Breast epithelium (tissue), 3 donors: ENCODE measurements around the gene NRP1.

Source experiments
- POLR2AphosphoS5 ChIP-seq, 3 donors: sonication (generic); formaldehyde crosslinking; IDR thresholded peaks; one replicate each; pipeline ENCODE4 v1.6.1; 2017; ENCODE audit warnings: antibody characterized with exemption in 3 of 3
- TF ChIP-seq, protein P1 (sequence below), 3 donors: fragments of 450-650 bp; IDR thresholded peaks; one replicate each; pipeline ENCODE4 v1.5.1; 2016 to 2017; ENCODE audit warnings: antibody characterized with exemption in 3 of 3, mild to moderate bottlenecking in 3 of 3, moderate library complexity in 3 of 3

DNA sequence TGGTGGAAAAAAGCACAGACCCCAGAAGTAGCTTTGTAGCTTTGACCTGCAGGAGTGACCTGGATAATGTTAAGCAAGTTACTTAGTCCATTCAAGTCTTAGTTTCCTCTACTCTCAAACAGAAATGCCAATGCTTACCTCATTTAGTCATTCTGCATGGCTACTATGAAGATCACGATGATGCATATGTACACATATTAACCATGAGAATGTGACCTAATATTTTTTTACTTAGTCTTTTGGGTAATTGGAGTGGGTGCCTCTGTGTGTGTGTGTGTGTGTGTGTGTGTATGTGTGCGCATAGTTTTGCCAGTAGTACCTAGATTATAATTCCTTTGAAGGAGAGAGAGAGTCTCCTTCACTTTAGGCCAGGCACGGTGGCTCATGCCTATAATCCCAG, 95.8 kb downstream of the NRP1 start:
- TF ChIP-seq, protein P1, sequence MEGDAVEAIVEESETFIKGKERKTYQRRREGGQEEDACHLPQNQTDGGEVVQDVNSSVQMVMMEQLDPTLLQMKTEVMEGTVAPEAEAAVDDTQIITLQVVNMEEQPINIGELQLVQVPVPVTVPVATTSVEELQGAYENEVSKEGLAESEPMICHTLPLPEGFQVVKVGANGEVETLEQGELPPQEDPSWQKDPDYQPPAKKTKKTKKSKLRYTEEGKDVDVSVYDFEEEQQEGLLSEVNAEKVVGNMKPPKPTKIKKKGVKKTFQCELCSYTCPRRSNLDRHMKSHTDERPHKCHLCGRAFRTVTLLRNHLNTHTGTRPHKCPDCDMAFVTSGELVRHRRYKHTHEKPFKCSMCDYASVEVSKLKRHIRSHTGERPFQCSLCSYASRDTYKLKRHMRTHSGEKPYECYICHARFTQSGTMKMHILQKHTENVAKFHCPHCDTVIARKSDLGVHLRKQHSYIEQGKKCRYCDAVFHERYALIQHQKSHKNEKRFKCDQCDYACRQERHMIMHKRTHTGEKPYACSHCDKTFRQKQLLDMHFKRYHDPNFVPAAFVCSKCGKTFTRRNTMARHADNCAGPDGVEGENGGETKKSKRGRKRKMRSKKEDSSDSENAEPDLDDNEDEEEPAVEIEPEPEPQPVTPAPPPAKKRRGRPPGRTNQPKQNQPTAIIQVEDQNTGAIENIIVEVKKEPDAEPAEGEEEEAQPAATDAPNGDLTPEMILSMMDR (IDR thresholded peaks at IDR 0.05): no peak
- no peak for TF ChIP-seq POLR2AphosphoS5 (IDR thresholded peaks at IDR 0.05)
